Thoracic aorta (tissue), 2 donors: ENCODE results near the gene STT3B. TPM values are rescaled to one million over a fixed set of nuclear protein-coding genes. Genes with fewer than 3 reads are reported as not detected.

ENCODE experiments used
- ATAC-seq: fragments of 150-250 bp; one replicate; pipeline ENCODE4 v1.8.0; 2017; ENCODE audit warnings: low read depth; ENCODE audit not compliant: insufficient number of reproducible peaks, low FRiP score
- DNase-seq: peaks from one replicate; pipeline ENCODE4 v3.0.0-alpha.2; 2020; ENCODE audit warnings: low spot score
- H3K27ac ChIP-seq, 2 donors: fragments of 200-600 bp; sonication (generic); 1 replicate in 1 of 2; 2 replicates in 1 of 2; pipeline ENCODE4 v1.5.1; 2016; ENCODE audit warnings: mild to moderate bottlenecking in 2 of 2, moderate library complexity in 2 of 2
- H3K27me3 ChIP-seq: fragments of 200-600 bp; sonication (generic); replicated peaks from 2 replicates; pipeline ENCODE4 v1.6.0; 2016; ENCODE audit warnings: mild to moderate bottlenecking; ENCODE audit not compliant: insufficient read depth
- H3K36me3 ChIP-seq: fragments of 200-600 bp; sonication (generic); one replicate; pipeline ENCODE4 v1.5.1; 2016
- H3K4me1 ChIP-seq, 2 donors: fragments of 200-600 bp; sonication (generic); 1 replicate in 1 of 2; 2 replicates in 1 of 2; pipeline versions ENCODE4 v1.5.1 to v1.6.0; 2016; ENCODE audit warnings: low read depth in 2 of 2, mild to moderate bottlenecking in 1 of 2; ENCODE audit not compliant: control insufficient read depth in 1 of 2
- H3K4me3 ChIP-seq: fragments of 200-600 bp; sonication (generic); 2 replicates; pipeline ENCODE4 v1.5.1; 2016; ENCODE audit warnings: mild to moderate bottlenecking
- H3K9me3 ChIP-seq: fragments of 200-600 bp; sonication (generic); 2 replicates; pipeline ENCODE4 v1.5.1; 2016
- CTCF ChIP-seq: fragments of 200-600 bp; sonication (generic); IDR thresholded peaks from one replicate; pipeline ENCODE4 v1.5.1; 2019; ENCODE audit warnings: antibody characterized with exemption
- total RNA-seq, 2 donors: library from RNA; depleted of rRNA; stranded (reverse); fragments of >200 nt; gene quantifications; one replicate each; pipeline versions ENCODE4 v1.1.0 to v1.2.3, GENCODE V29; 2016

The STT3B gene
- total RNA-seq, 2 donors from 2014 or later = 99.0 to 126 TPM

GRCh38 chr3:31533169-31534064 is 692 bp downstream of the STT3B start:
- no peak for ATAC-seq
- Histone ChIP-seq H3K27ac (peak overlapping the region; percentile 91), H3K27me3 (no peaks in the 10 kb centered on the region), H3K36me3 (no peaks in the 10 kb centered on the region), H3K4me1 (peaks cover 31 to 39% of the 10 kb centered on the region in 2 donors), H3K9me3 (no peaks in the 10 kb centered on the region), H3K4me3 (peak overlapping the region; percentile 83)
- no peak for DNase-seq
- TF ChIP-seq CTCF = no peak

GRCh38 chr3:31534065-31534425 is 1.3 kb downstream of the STT3B start:
- TF ChIP-seq CTCF = no peak
- H3K4me3 ChIP-seq = peak overlapping the region; percentile 83
- H3K4me1 ChIP-seq = peaks cover 31 to 42% of the 10 kb centered on the region in 2 donors
- no peaks in the 10 kb centered on the region for H3K9me3 ChIP-seq
- no peak overlapping the region for H3K27ac ChIP-seq
- ATAC-seq (no peak), DNase-seq (no peak)
- no peaks in the 10 kb centered on the region for H3K27me3 ChIP-seq
- no peaks in the 10 kb centered on the region for H3K36me3 ChIP-seq

GRCh38 chr3:31536497-31536896 is 3.8 kb downstream of the STT3B start:
- H3K36me3 ChIP-seq = no peaks in the 10 kb centered on the region
- no peaks in the 10 kb centered on the region for H3K9me3 ChIP-seq
- H3K27ac ChIP-seq = no peak overlapping the region
- peak overlapping the region; percentile 83 for H3K4me3 ChIP-seq
- DNase-seq = no peak
- TF ChIP-seq CTCF = no peak
- ATAC-seq = no peak
- H3K27me3 ChIP-seq = no peaks in the 10 kb centered on the region
- peaks cover 33 to 44% of the 10 kb centered on the region in 2 donors for H3K4me1 ChIP-seq

GRCh38 chr3:31538801-31539200 is 6.1 kb downstream of the STT3B start:
- Histone ChIP-seq H3K36me3 (no peaks in the 10 kb centered on the region), H3K9me3 (no peaks in the 10 kb centered on the region), H3K27me3 (no peaks in the 10 kb centered on the region), H3K27ac (no peak overlapping the region), H3K4me1 (peaks cover 38 to 52% of the 10 kb centered on the region in 2 donors), H3K4me3 (no peak overlapping the region)
- no peak for TF ChIP-seq CTCF
- ATAC-seq (no peak), DNase-seq (no peak)

GRCh38 chr3:31539275-31539674 is 6.5 kb downstream of the STT3B start:
- ATAC-seq = no peak
- Histone ChIP-seq H3K27ac (no peak overlapping the region), H3K4me1 (peaks cover 39 to 53% of the 10 kb centered on the region in 2 donors)

More at GRCh38 chr3:31539275-31539674, 6.5 kb downstream of the STT3B start:
- Histone ChIP-seq H3K27me3 (no peaks in the 10 kb centered on the region), H3K9me3 (no peaks in the 10 kb centered on the region), H3K4me3 (no peak overlapping the region), H3K36me3 (no peaks in the 10 kb centered on the region)
- DNase-seq = no peak
- TF ChIP-seq CTCF = no peak
